ENCODE results near the gene ATP1A4. TPM values are rescaled to one million over a fixed set of nuclear protein-coding genes. Genes with fewer than 3 reads are reported as not detected.
A peak's percentile ranks its signal among the peaks of the same experiment; 100 is the strongest.

ATP1A4 gene
- polyA plus RNA-seq, 1 experiment = not detected

DNA sequence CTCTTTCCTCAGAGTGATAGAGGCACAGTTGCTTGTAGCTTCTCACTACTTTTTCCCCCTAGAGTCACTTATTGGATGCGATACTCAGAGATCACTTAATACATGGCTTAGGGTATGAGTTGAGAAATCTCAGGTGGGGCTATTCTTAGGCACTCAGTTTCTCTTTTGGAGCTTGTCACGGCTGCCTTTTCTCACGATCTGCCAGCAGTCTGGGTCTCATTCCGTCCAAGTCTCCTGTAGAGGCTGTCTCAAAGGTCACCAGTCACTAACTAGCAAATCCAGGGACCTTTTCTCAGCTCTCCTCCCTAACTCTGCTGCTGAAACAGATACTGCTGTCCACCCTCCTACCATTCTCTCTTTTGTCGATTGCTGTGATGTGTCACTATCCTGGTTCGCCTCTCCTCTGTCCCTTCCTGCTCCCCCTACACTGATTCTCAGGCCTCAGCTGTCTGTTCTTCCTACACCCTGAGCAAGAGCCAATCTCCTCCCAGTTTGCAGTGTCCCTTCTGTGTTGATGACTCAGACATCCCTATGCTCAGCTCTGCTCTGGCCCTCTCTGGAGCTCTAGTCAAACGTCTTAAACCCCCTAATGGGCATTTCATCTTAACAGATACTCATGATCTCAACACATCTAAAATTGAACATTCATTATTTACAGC, 23.4 kb upstream of the ATP1A4 start:
- ChIA-PET CTCF (interaction anchor here (0.9 to 1.5 kb wide), 6 partner anchors 10 to 65 kb away, joined by 3 to 5 read pairs (median 4); partner anchors contain the start of gene ATP1A2), POLR2A (no interaction called here)
- H3K27me3 ChIP-seq (ENCODE audit: control insufficient read depth, insufficient read depth, low read length) = no peaks in the 10 kb centered on the region; the same call in 1 of the 2 replicates
- TF ChIP-seq, protein P1, sequence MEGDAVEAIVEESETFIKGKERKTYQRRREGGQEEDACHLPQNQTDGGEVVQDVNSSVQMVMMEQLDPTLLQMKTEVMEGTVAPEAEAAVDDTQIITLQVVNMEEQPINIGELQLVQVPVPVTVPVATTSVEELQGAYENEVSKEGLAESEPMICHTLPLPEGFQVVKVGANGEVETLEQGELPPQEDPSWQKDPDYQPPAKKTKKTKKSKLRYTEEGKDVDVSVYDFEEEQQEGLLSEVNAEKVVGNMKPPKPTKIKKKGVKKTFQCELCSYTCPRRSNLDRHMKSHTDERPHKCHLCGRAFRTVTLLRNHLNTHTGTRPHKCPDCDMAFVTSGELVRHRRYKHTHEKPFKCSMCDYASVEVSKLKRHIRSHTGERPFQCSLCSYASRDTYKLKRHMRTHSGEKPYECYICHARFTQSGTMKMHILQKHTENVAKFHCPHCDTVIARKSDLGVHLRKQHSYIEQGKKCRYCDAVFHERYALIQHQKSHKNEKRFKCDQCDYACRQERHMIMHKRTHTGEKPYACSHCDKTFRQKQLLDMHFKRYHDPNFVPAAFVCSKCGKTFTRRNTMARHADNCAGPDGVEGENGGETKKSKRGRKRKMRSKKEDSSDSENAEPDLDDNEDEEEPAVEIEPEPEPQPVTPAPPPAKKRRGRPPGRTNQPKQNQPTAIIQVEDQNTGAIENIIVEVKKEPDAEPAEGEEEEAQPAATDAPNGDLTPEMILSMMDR (IDR thresholded peaks at IDR 0.05; ENCODE audit: insufficient read depth, low read depth, low read length) = no peak
- no peak overlapping the region for H3K4me3 ChIP-seq (ENCODE audit: low read depth, low read length)
- H3K36me3 ChIP-seq (ENCODE audit: control insufficient read depth, insufficient read depth, low read length) = no peaks in the 10 kb centered on the region
- DNase-seq (ENCODE audit: low read depth) = peak; percentile 8

DNA sequence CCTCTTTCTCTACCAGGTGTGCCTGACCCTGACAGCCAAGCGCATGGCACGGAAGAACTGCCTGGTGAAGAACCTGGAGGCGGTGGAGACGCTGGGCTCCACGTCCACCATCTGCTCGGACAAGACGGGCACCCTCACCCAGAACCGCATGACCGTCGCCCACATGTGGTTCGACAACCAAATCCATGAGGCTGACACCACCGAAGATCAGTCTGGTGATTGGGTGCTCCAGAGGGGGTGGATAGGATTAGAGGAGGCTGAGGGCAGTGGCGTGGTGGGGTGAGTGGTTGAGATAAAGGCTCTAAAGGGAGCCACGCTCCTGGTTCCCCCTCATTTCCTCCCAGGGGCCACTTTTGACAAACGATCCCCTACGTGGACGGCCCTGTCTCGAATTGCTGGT, 22.8 kb upstream of the ATP1A4 start:
- TF ChIP-seq, protein P1 (IDR thresholded peaks at IDR 0.05; ENCODE audit: insufficient read depth, low read depth, low read length) = no peak
- ChIA-PET POLR2A (no interaction called here), CTCF (interaction anchor here (0.9 to 1.0 kb wide), 4 partner anchors 13 to 123 kb away, joined by 3 to 5 read pairs (median 3); partner anchors contain the start of gene ATP1A2)
- DNase-seq (ENCODE audit: low read depth) = no peak
- no peak overlapping the region for H3K4me3 ChIP-seq (ENCODE audit: low read depth, low read length)
- H3K27me3 ChIP-seq (ENCODE audit: control insufficient read depth, insufficient read depth, low read length) = peaks cover 1% of the 10 kb centered on the region; the same call in 1 of the 2 replicates
- no peaks in the 10 kb centered on the region for H3K36me3 ChIP-seq (ENCODE audit: control insufficient read depth, insufficient read depth, low read length)

DNA sequence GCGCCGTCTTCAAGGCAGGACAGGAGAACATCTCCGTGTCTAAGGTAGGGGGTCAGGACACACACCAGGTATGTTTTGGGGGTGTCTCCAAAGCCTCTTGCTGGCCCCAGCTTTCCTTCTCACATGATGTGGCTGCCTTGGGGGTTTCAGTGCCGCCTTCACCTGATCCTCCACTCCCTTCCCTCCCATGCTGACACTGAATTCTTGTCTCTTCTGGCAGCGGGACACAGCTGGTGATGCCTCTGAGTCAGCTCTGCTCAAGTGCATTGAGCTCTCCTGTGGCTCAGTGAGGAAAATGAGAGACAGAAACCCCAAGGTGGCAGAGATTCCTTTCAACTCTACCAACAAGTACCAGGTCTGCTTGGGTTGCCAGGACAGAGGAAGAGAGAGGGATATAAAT, 22.4 kb upstream of the ATP1A4 start:
- POLR2A ChIA-PET = no interaction called here
- no peak for DNase-seq (ENCODE audit: low read depth)
- CTCF ChIA-PET = interaction anchor here (0.9 to 1.5 kb wide), 2 partner anchors 10 to 123 kb away, joined by 3 to 4 read pairs; no protein-coding TSS in a partner anchor

DNA sequence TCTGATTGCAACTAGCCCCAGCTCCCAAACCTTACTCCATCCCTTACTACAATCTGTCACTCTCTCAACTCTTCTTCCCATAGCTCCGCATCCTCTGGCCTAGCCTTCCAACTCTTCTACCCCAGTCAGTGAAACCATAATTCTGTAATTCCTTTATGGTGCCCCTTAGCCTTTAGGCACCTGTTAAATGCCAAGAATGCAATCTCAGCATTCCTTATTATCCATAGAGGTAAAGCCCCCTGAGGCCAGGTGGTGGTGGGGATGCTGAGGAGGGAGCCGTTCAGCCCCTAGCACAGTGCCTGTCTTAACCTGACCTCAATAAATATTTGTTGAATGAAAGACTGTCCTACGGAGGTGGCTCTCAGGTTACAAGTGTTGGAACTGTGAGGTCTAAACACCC, 21.8 kb upstream of the ATP1A4 start:
- DNase-seq (ENCODE audit: low read depth) = no peak
- TF ChIP-seq, protein P1 (IDR thresholded peaks at IDR 0.05; ENCODE audit: insufficient read depth, low read depth, low read length) = no peak
- H3K27me3 ChIP-seq (ENCODE audit: control insufficient read depth, insufficient read depth, low read length) = peaks cover 1% of the 10 kb centered on the region; the same call in 1 of the 2 replicates
- H3K4me3 ChIP-seq (ENCODE audit: low read depth, low read length) = no peak overlapping the region
- H3K36me3 ChIP-seq (ENCODE audit: control insufficient read depth, insufficient read depth, low read length) = no peaks in the 10 kb centered on the region
- POLR2A ChIA-PET = no interaction called here
- CTCF ChIA-PET = interaction anchor here (0.9 to 1.5 kb wide), 2 partner anchors 9 to 122 kb away, joined by 3 to 4 read pairs; no protein-coding TSS in a partner anchor

More for the DNA sequence above, 22.4 kb upstream of the ATP1A4 start:
- TF ChIP-seq, protein P1 (IDR thresholded peaks at IDR 0.05; ENCODE audit: insufficient read depth, low read depth, low read length) = no peak
- Histone ChIP-seq H3K36me3 (ENCODE audit: control insufficient read depth, insufficient read depth, low read length) (no peaks in the 10 kb centered on the region), H3K27me3 (ENCODE audit: control insufficient read depth, insufficient read depth, low read length) (peaks cover 1% of the 10 kb centered on the region; the same call in 1 of the 2 replicates), H3K4me3 (ENCODE audit: low read depth, low read length) (no peak overlapping the region)

DNA sequence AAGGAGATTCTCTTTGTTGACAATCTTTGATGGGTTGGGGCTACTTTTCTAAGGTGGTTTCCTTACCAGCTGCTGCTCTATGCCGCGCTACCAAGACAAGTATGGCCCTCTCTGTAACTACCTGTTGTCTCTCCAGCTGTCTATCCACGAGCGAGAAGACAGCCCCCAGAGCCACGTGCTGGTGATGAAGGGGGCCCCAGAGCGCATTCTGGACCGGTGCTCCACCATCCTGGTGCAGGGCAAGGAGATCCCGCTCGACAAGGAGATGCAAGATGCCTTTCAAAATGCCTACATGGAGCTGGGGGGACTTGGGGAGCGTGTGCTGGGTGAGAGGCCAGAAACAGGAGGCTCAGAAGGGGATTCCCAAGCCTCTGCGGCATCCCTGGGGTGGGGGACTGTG, 21.4 kb upstream of the ATP1A4 start:
- CTCF ChIA-PET = interaction anchor here (0.9 to 1.5 kb wide), 3 partner anchors 9 to 63 kb away, joined by 3 to 4 read pairs (median 3); no protein-coding TSS in a partner anchor
- Histone ChIP-seq H3K27me3 (ENCODE audit: control insufficient read depth, insufficient read depth, low read length) (peaks cover 1% of the 10 kb centered on the region; the same call in 1 of the 2 replicates), H3K36me3 (ENCODE audit: control insufficient read depth, insufficient read depth, low read length) (no peaks in the 10 kb centered on the region), H3K4me3 (ENCODE audit: low read depth, low read length) (no peak overlapping the region)
- POLR2A ChIA-PET = no interaction called here
- TF ChIP-seq, protein P1 (IDR thresholded peaks at IDR 0.05; ENCODE audit: insufficient read depth, low read depth, low read length) = no peak
- no peak for DNase-seq (ENCODE audit: low read depth)

All from BJ (cell line).